Upper lobe of left lung (tissue), 6 donors: ENCODE data around the gene HES7. TPM values are rescaled to one million over a fixed set of nuclear protein-coding genes. Genes with fewer than 3 reads are reported as not detected.

Experiments
- ATAC-seq, 2 donors: fragments of 200-7000 bp; cut with Tn5 transposase; one replicate each; pipeline ENCODE4 v1.9.1; 2022; ENCODE audit warnings: mild to moderate bottlenecking in 2 of 2, moderate library complexity in 2 of 2; ENCODE audit not compliant: low FRiP score in 2 of 2
- DNase-seq, 2 donors: peaks; one replicate each; pipeline ENCODE4 v3.0.0-alpha.2; 2019 to 2020
- H3K27ac ChIP-seq, 4 donors: fragments of 200-600 bp; sonication (generic); one replicate each; pipeline ENCODE4 v1.5.1; 2016 to 2019
- H3K27me3 ChIP-seq, 4 donors: fragments of 200-600 bp; sonication (generic); one replicate each; pipeline ENCODE4 v1.5.1; 2017 to 2019
- H3K36me3 ChIP-seq, 4 donors: fragments of 200-600 bp; sonication (generic); one replicate each; pipeline ENCODE4 v1.5.1; 2016 to 2019
- H3K4me1 ChIP-seq, 4 donors: fragments of 200-600 bp; sonication (generic); one replicate each; pipeline ENCODE4 v1.5.1; 2018 to 2019
- H3K4me3 ChIP-seq, 4 donors: fragments of 200-600 bp; sonication (generic); one replicate each; pipeline ENCODE4 v1.5.1; 2017 to 2019; ENCODE audit warnings: mild to moderate bottlenecking in 2 of 4, moderate library complexity in 1 of 4
- H3K9me3 ChIP-seq, 4 donors: fragments of 200-600 bp; sonication (generic); one replicate each; pipeline ENCODE4 v1.5.1; 2018 to 2019
- EP300 ChIP-seq, 4 donors: sonication (generic); formaldehyde crosslinking; IDR thresholded peaks; one replicate each; pipeline ENCODE4 v1.5.1; 2017; ENCODE audit warnings: antibody characterized with exemption in 4 of 4, control low read depth in 2 of 4
- POLR2A ChIP-seq, 4 donors: fragments of 450-650 bp; IDR thresholded peaks; one replicate each; pipeline ENCODE4 v1.5.1; 2016 to 2017; ENCODE audit warnings: antibody characterized with exemption in 4 of 4, mild to moderate bottlenecking in 2 of 4
- POLR2AphosphoS5 ChIP-seq, 2 donors: sonication (generic); formaldehyde crosslinking; IDR thresholded peaks; one replicate each; pipeline ENCODE4 v1.5.1; 2017; ENCODE audit warnings: antibody characterized with exemption in 2 of 2
- WGBS, 2 donors: methylation state at CpG; one replicate each; pipeline ENCODE4 v1.1.5; 2017 to 2018; 5-methylcytosine and 5-hydroxymethylcytosine counted together
- total RNA-seq, 6 donors: library from RNA; depleted of rRNA in 4 of 6; stranded (reverse); fragments of >200 nt in 4 of 6; gene quantifications; one replicate each; pipeline versions ENCODE4 v1.1.0 to v1.2.1, GENCODE V29; 2016 to 2021
- TF ChIP-seq, protein P1 (sequence below), 6 experiments: fragments of 450-650 bp in 4 of 6; fragments of 200-600 bp in 2 of 6; sonication (generic) in 2 of 6; IDR thresholded peaks; one replicate each; pipeline ENCODE4 v1.5.1; 2016 to 2019; ENCODE audit warnings: antibody characterized with exemption in 6 of 6
- donor health status: DM: no; HTN: no; CAD: no; lungs with moderate emphysema.
- donor health status: DM: no; HTN: yes; CAD: no; lungs with severe emphysema.

Gene HES7
- total RNA-seq, 6 donors from 2014 or later, result 4.9 TPM; not detected in 5

DNA sequence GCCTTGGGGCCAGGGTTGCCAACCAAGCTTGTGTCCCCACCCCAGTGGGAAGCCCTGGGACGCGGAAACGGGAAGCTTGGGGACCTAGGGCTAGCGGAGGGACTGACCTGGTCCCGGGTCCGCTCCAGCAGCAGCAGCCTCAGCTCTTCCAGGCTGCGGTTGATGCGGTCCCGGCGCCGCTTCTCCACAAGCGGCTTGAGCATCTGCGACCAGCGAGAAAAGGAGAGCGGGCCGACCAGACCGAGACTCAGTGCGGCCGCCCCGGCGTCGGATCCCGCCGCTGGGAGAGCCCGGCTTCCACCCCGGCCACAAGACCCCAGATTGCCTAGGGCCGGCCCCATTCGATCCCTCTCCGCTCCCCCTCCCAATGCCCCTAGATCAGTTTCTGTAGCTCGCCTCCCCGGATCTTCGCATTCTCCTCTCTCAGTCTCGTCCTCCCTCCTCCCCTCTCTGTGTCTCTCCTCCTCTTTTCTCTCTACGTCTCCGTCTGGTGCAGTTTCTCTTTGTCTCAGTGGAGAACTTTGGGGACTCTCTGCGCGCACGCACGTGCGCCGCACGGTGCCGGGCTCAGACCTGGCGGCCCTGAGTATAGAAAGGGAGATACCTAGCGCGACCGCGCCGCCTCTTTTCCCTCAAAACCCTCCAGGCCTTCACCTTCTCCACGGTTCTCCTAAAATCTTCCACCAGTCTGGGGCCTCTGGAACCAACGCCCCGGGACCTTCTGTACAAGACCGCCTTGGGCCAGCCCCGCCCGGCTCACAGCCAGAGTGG is 797 bp downstream of the HES7 start:
- Histone ChIP-seq H3K27me3 (peaks cover 0 to 53% (median 23%) of the 10 kb centered on the region in 4 donors), H3K9me3 (no peaks in the 10 kb centered on the region), H3K4me1 (peaks cover 70 to 88% (median 72%) of the 10 kb centered on the region in 4 donors), H3K36me3 (no peaks in the 10 kb centered on the region), H3K4me3 (peak overlapping the region in 3 of 4 donors; percentile 43 to 66 (median 58)), H3K27ac (peak overlapping the region in 1 of 4 donors; percentile 46)
- no peak for ATAC-seq
- TF ChIP-seq POLR2A (IDR thresholded peaks at IDR 0.05) (no peak), EP300 (IDR thresholded peaks at IDR 0.05) (no peak), POLR2AphosphoS5 (IDR thresholded peaks at IDR 0.05) (no peak)
- TF ChIP-seq, protein P1, sequence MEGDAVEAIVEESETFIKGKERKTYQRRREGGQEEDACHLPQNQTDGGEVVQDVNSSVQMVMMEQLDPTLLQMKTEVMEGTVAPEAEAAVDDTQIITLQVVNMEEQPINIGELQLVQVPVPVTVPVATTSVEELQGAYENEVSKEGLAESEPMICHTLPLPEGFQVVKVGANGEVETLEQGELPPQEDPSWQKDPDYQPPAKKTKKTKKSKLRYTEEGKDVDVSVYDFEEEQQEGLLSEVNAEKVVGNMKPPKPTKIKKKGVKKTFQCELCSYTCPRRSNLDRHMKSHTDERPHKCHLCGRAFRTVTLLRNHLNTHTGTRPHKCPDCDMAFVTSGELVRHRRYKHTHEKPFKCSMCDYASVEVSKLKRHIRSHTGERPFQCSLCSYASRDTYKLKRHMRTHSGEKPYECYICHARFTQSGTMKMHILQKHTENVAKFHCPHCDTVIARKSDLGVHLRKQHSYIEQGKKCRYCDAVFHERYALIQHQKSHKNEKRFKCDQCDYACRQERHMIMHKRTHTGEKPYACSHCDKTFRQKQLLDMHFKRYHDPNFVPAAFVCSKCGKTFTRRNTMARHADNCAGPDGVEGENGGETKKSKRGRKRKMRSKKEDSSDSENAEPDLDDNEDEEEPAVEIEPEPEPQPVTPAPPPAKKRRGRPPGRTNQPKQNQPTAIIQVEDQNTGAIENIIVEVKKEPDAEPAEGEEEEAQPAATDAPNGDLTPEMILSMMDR (IDR thresholded peaks at IDR 0.05), result no peak
- WGBS, 2 donors, result 2% methylated on average over 33 to 51 of the region's 55 CpGs
- DNase-seq, result peak in 1 of 2 donors; percentile 87

- Histone ChIP-seq H3K27ac (peak overlapping the region in 2 of 4 donors; percentile 24 to 46), H3K4me3 (peak overlapping the region in 3 of 4 donors; percentile 43 to 66 (median 58)), H3K36me3 (no peaks in the 10 kb centered on the region), H3K4me1 (peaks cover 76 to 91% (median 78%) of the 10 kb centered on the region in 4 donors), H3K27me3 (peaks cover 0 to 52% (median 23%) of the 10 kb centered on the region in 4 donors), H3K9me3 (no peaks in the 10 kb centered on the region)
- ATAC-seq (no peak), DNase-seq (no peak)
- 1 to 2% methylated on average over 26 of the region's 29 CpGs for WGBS, 2 donors
- TF ChIP-seq POLR2A (IDR thresholded peaks at IDR 0.05), result no peak
- TF ChIP-seq EP300 (IDR thresholded peaks at IDR 0.05), result no peak
- no peak for TF ChIP-seq POLR2AphosphoS5 (IDR thresholded peaks at IDR 0.05)
- TF ChIP-seq, protein P1 (IDR thresholded peaks at IDR 0.05), result no peak
Observed at GRCh38 chr17:8122422-8122923, 1.4 kb downstream of the HES7 start.

DNA sequence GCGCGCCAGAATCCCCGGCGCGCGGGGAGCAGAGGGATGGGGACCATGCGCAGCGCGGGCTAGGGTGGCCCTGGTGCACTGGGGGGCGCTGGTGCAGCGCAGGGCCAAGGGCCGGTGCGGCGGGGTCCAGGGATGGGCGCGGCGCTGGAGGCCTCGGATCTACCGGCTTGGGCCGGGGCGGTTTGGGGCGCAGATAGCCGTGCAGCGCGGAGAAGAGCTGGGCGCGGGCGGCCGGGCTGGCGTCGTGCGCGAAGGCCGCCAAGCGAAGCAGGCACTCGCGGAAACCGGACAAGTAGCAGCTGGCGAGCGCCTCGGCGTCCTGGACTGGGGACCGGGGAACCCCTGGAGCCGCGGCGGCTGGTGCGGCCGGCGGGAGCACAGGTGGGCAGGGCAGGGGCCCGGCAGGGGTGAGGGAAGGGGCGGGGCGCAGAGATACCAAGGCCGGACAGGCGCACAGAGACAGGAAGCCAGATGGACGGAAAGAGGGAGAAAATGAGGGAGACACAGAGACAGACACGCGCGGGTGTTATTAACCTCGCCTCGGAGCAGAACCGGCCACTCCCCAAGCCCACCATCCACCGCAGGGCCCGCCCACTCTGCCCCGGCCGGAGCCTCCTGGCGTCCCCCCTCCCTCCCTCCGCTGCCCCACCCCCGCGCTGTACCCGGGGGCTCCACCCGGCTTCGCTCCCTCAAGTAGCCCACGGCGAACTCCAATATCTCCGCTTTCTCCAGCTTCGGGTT is 2.1 kb downstream of the HES7 start:
- WGBS, 2 donors, result 1 to 3% methylated on average over 7 to 58 of the region's 76 CpGs
- peak overlapping the region; percentile 32 to 66 (median 50) for H3K4me3 ChIP-seq
- no peaks in the 10 kb centered on the region for H3K9me3 ChIP-seq
- TF ChIP-seq EP300 (IDR thresholded peaks at IDR 0.05), result no peak
- TF ChIP-seq POLR2AphosphoS5 (IDR thresholded peaks at IDR 0.05), result no peak
- no peak for TF ChIP-seq POLR2A (IDR thresholded peaks at IDR 0.05)
- TF ChIP-seq, protein P1 (IDR thresholded peaks at IDR 0.05), result peak in 5 of 6 experiments; percentile 32 to 62 (median 47)
- peaks cover 0 to 54% (median 25%) of the 10 kb centered on the region in 4 donors for H3K27me3 ChIP-seq
- ATAC-seq (peak in 1 of 2 donors; percentile 0), DNase-seq (peak in 1 of 2 donors; percentile 91)
- peaks cover 77 to 91% (median 78%) of the 10 kb centered on the region in 4 donors for H3K4me1 ChIP-seq
- no peaks in the 10 kb centered on the region for H3K36me3 ChIP-seq
- peak overlapping the region in 2 of 4 donors; percentile 24 to 46 for H3K27ac ChIP-seq

DNA sequence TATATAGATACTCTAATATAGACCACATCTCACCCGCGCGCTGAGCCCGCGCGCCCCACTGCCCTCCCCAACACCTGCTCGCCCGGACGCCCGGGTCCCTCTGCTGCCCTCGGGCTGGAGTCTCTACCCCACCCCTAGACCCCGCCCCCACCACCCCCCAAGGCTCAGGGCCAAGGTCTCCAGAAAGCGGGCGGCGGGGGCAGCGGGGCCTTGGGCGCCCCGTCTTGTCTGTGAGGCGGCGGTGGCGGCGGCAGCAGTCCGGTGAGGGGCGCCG is 2.6 kb downstream of the HES7 start:
- H3K36me3 ChIP-seq, result no peaks in the 10 kb centered on the region
- peaks cover 0 to 54% (median 26%) of the 10 kb centered on the region in 4 donors for H3K27me3 ChIP-seq
- DNase-seq (no peak), ATAC-seq (no peak)
- peak overlapping the region in 1 of 4 donors; percentile 46 for H3K27ac ChIP-seq
- TF ChIP-seq, protein P1 (IDR thresholded peaks at IDR 0.05), result no peak
- TF ChIP-seq EP300 (IDR thresholded peaks at IDR 0.05), result no peak
- TF ChIP-seq POLR2A (IDR thresholded peaks at IDR 0.05), result no peak
- TF ChIP-seq POLR2AphosphoS5 (IDR thresholded peaks at IDR 0.05), result no peak
- peaks cover 72 to 86% (median 77%) of the 10 kb centered on the region in 4 donors for H3K4me1 ChIP-seq
- no peaks in the 10 kb centered on the region for H3K9me3 ChIP-seq
- 0 to 4% methylated on average over 8 to 24 of the region's 25 CpGs for WGBS, 2 donors
- peak overlapping the region; percentile 32 to 66 (median 50) for H3K4me3 ChIP-seq
